ENCODE results near the gene SAMM50. TPM values are rescaled to one million over a fixed set of nuclear protein-coding genes. Genes with fewer than 3 reads are reported as not detected.

SAMM50 gene
- total RNA-seq, 4 donors from 2014 or later = 31.9 to 38.3 (median 32.1) TPM

GRCh38 chr22:43953988-43954785 lies 1.1 kb upstream of the SAMM50 start:
- 40 to 48% methylated on average over 7 of the region's 7 CpGs for WGBS, 2 donors
- no peak for TF ChIP-seq CTCF (IDR thresholded peaks at IDR 0.05)
- peak overlapping the region in 1 of 3 donors; percentile 82 for H3K4me3 ChIP-seq (replicated peaks in 1 of 3)
- H3K9me3 ChIP-seq = no peaks in the 10 kb centered on the region
- peaks cover 10 to 26% of the 10 kb centered on the region in 2 donors for H3K4me1 ChIP-seq
- intact Hi-C loops (cut with DNase I) = no loop called here
- DNase-seq = no peak
- no peak overlapping the region for H3K27ac ChIP-seq
- H3K36me3 ChIP-seq = no peaks in the 10 kb centered on the region
- no peaks in the 10 kb centered on the region for H3K27me3 ChIP-seq

GRCh38 chr22:43955883-43956782 lies 891 bp downstream of the SAMM50 start:
- 43 to 45% methylated on average over 17 of the region's 17 CpGs for WGBS, 2 donors
- no peak for TF ChIP-seq POLR2A (IDR thresholded peaks at IDR 0.05)
- no peak for DNase-seq

GRCh38 chr22:43956805-43957463 lies 1.7 kb downstream of the SAMM50 start:
- Histone ChIP-seq H3K27me3 (no peaks in the 10 kb centered on the region), H3K4me3 (replicated peaks in 1 of 3) (no peak overlapping the region), H3K36me3 (no peaks in the 10 kb centered on the region), H3K4me1 (peaks cover 10 to 26% of the 10 kb centered on the region in 2 donors), H3K27ac (no peak overlapping the region), H3K9me3 (no peaks in the 10 kb centered on the region)
- TF ChIP-seq CTCF (IDR thresholded peaks at IDR 0.05) (no peak), POLR2A (IDR thresholded peaks at IDR 0.05) (no peak)
- WGBS, 2 donors = 66 to 74% methylated on average over 9 of the region's 9 CpGs
- no peak for DNase-seq
- intact Hi-C loops (cut with DNase I) = no loop called here

More at GRCh38 chr22:43955883-43956782, 891 bp downstream of the SAMM50 start:
- H3K4me3 ChIP-seq (replicated peaks in 1 of 3) = peak overlapping the region; percentile 51 to 90 (median 82)
- H3K4me1 ChIP-seq = peaks cover 10 to 26% of the 10 kb centered on the region in 2 donors
- H3K36me3 ChIP-seq = no peaks in the 10 kb centered on the region
- no peaks in the 10 kb centered on the region for H3K9me3 ChIP-seq
- no peaks in the 10 kb centered on the region for H3K27me3 ChIP-seq
- intact Hi-C loops (cut with DNase I) = no loop called here
- H3K27ac ChIP-seq = peak overlapping the region in 2 of 3 donors; percentile 55 to 65

GRCh38 chr22:43957871-43958270 lies 2.6 kb downstream of the SAMM50 start:
- H3K27me3 ChIP-seq = no peaks in the 10 kb centered on the region
- H3K9me3 ChIP-seq = no peaks in the 10 kb centered on the region
- H3K27ac ChIP-seq = no peak overlapping the region
- no peak for TF ChIP-seq POLR2A (IDR thresholded peaks at IDR 0.05)
- no peak for TF ChIP-seq CTCF (IDR thresholded peaks at IDR 0.05)
- WGBS, 2 donors = 88 to 95% methylated on average over 11 of the region's 11 CpGs
- no peak for DNase-seq
- intact Hi-C loops (cut with DNase I) = no loop called here
- no peak overlapping the region for H3K4me3 ChIP-seq (replicated peaks in 1 of 3)
- H3K36me3 ChIP-seq = no peaks in the 10 kb centered on the region
- peaks cover 10 to 26% of the 10 kb centered on the region in 2 donors for H3K4me1 ChIP-seq

- TF ChIP-seq POLR2A (IDR thresholded peaks at IDR 0.05) (no peak), CTCF (IDR thresholded peaks at IDR 0.05) (no peak)
- Histone ChIP-seq H3K36me3 (peaks cover 50 to 52% of the 10 kb centered on the region in 2 donors), H3K4me3 (replicated peaks in 1 of 3) (no peak overlapping the region), H3K4me1 (no peaks in the 10 kb centered on the region), H3K27me3 (no peaks in the 10 kb centered on the region), H3K27ac (no peak overlapping the region), H3K9me3 (no peaks in the 10 kb centered on the region)
- no peak for DNase-seq
- 94 to 96% methylated on average over 10 of the region's 10 CpGs for WGBS, 2 donors
- intact Hi-C loops (cut with DNase I) = no loop called here
Observed at GRCh38 chr22:43964314-43964857, 9.1 kb downstream of the SAMM50 start.

All from thyroid gland (tissue), 4 donors.